HepG2 (cell line): ENCODE results near the gene PAQR6. TPM values are rescaled to one million over a fixed set of nuclear protein-coding genes. Genes with fewer than 3 reads are reported as not detected.
A peak's percentile ranks its signal among the peaks of the same experiment; 100 is the strongest.

Experiments
- AKAP8 ChIP-seq: sonication (generic); formaldehyde crosslinking; IDR thresholded peaks from 2 replicates; pipeline ENCODE4 v1.5.1; 2020; ENCODE audit warnings: mild to moderate bottlenecking, missing genetic modification reagents
- EED ChIP-seq: sonication (generic); formaldehyde crosslinking; IDR thresholded peaks from 2 replicates; pipeline ENCODE4 v1.5.0; 2020; ENCODE audit warnings: mild to moderate bottlenecking, missing genetic modification reagents
- ELF3 ChIP-seq: IDR thresholded peaks from 2 replicates; pipeline ENCODE4 v1.6.1; 2016; ENCODE audit warnings: missing genetic modification reagents, missing compliant biosample characterization
- KAT8 ChIP-seq: IDR thresholded peaks from 2 replicates; pipeline ENCODE4 v1.6.1; 2016; ENCODE audit warnings: missing genetic modification reagents, missing compliant biosample characterization
- MTA1 ChIP-seq: sonication (generic); formaldehyde crosslinking; IDR thresholded peaks from 2 replicates; pipeline ENCODE4 v1.4.0; 2020; ENCODE audit warnings: missing genetic modification reagents, mild to moderate bottlenecking, borderline replicate concordance
- PLRG1 ChIP-seq: fragments of 450-650 bp; conservative IDR thresholded peaks from 2 replicates; pipeline ENCODE4 v1.6.1; 2016
- POLR2A ChIP-seq, 2 experiments: IDR thresholded peaks; 2 replicates each; pipeline ENCODE4 v1.6.1; 2011; ENCODE audit warnings: low read depth in 2 of 2, low read length in 2 of 2, mild to moderate bottlenecking in 1 of 2, moderate library complexity in 1 of 2; ENCODE audit not compliant: insufficient read depth in 1 of 2
- REPIN1 ChIP-seq: sonication (generic); formaldehyde crosslinking; IDR thresholded peaks from 2 replicates; pipeline ENCODE4 v1.8.0; 2022; ENCODE audit warnings: missing genetic modification reagents, low read depth, mild to moderate bottlenecking, borderline replicate concordance
- ZBTB20 ChIP-seq: sonication (generic); formaldehyde crosslinking; IDR thresholded peaks from 2 replicates; pipeline ENCODE4 v1.8.1; 2023; ENCODE audit warnings: missing genetic modification reagents, low read depth, mild to moderate bottlenecking, borderline replicate concordance
- ZBTB42 ChIP-seq: sonication (generic); formaldehyde crosslinking; IDR thresholded peaks from 2 replicates; pipeline ENCODE4 v1.5.0; 2020; ENCODE audit warnings: mild to moderate bottlenecking, missing genetic modification reagents
- ZEB1 ChIP-seq: IDR thresholded peaks from 2 replicates; pipeline ENCODE4 v1.6.1; 2012; ENCODE audit warnings: mild to moderate bottlenecking, low read depth, inconsistent platforms; ENCODE audit not compliant: insufficient replicate concordance
- ZNF530 ChIP-seq: sonication (generic); formaldehyde crosslinking; IDR thresholded peaks from 2 replicates; pipeline ENCODE4 v1.5.0; 2020; ENCODE audit warnings: low read depth, mild to moderate bottlenecking, missing genetic modification reagents
- ZNF552 ChIP-seq: sonication (generic); formaldehyde crosslinking; IDR thresholded peaks from 2 replicates; pipeline ENCODE4 v1.9.0; 2022; ENCODE audit warnings: missing genetic modification reagents, mild to moderate bottlenecking, borderline replicate concordance
- ZNF562 ChIP-seq: sonication (generic); formaldehyde crosslinking; IDR thresholded peaks from 2 replicates; pipeline ENCODE4 v1.8.0; 2022; ENCODE audit warnings: missing genetic modification reagents, borderline replicate concordance
- ZNF605 ChIP-seq: sonication (generic); formaldehyde crosslinking; IDR thresholded peaks from 2 replicates; pipeline ENCODE4 v1.8.0; 2022; ENCODE audit warnings: mild to moderate bottlenecking, missing genetic modification reagents
- ZNF891 ChIP-seq: sonication (generic); formaldehyde crosslinking; IDR thresholded peaks from 2 replicates; pipeline ENCODE4 v1.5.0; 2020; ENCODE audit warnings: mild to moderate bottlenecking, missing genetic modification reagents
- polyA plus RNA-seq, 8 experiments: library from polyadenylated mRNA; depleted of rRNA in 3 of 8; stranded (reverse) in 7 of 8; unstranded in 1 of 8; fragments of >200 nt; fragmentation: Illumina TruSeq in 4 of 8; extraction: Trizol in 4 of 8; gene quantifications; 2 replicates each; pipeline versions ENCODE4 v1.2.1 to v1.2.3, GENCODE V29; 2011 to 2016; ENCODE audit warnings: low read depth in 4 of 8, missing spikeins in 1 of 8, mixed read lengths in 1 of 8; ENCODE audit not compliant: insufficient read depth in 1 of 8
- total RNA-seq, 5 experiments: library from RNA; depleted of rRNA; stranded (reverse); fragments of >200 nt; fragmentation: Illumina TruSeq; extraction: Trizol; gene quantifications; 2 replicates each; pipeline ENCODE4 v1.2.3, GENCODE V29; 2016; ENCODE audit warnings: low read depth in 1 of 5
- TF ChIP-seq, protein P1 (sequence below): sonication (generic); formaldehyde crosslinking; IDR thresholded peaks from 2 replicates; pipeline ENCODE4 v1.4.0; 2020; ENCODE audit warnings: mild to moderate bottlenecking, low read depth, missing genetic modification reagents
- TF ChIP-seq, protein P2 (sequence below): sonication (generic); formaldehyde crosslinking; IDR thresholded peaks from 2 replicates; pipeline ENCODE4 v1.5.1; 2020; ENCODE audit warnings: mild to moderate bottlenecking, missing genetic modification reagents, moderate library complexity
- TF ChIP-seq, protein P3 (sequence below): sonication (generic); formaldehyde crosslinking; IDR thresholded peaks from 2 replicates; pipeline ENCODE4 v1.5.0; 2020; ENCODE audit warnings: mild to moderate bottlenecking, missing genetic modification reagents
- TF ChIP-seq, protein P4 (sequence below): sonication (generic); formaldehyde crosslinking; IDR thresholded peaks from 2 replicates; pipeline ENCODE4 v1.9.0; 2022; ENCODE audit warnings: missing genetic modification reagents, mild to moderate bottlenecking, borderline replicate concordance

Gene PAQR6
- total and polyA plus RNA-seq, 2 of the 13 experiments (the other 11 are each of a cell fraction or from before 2014, with no cell fraction given): 0.82 to 1.4 TPM

DNA sequence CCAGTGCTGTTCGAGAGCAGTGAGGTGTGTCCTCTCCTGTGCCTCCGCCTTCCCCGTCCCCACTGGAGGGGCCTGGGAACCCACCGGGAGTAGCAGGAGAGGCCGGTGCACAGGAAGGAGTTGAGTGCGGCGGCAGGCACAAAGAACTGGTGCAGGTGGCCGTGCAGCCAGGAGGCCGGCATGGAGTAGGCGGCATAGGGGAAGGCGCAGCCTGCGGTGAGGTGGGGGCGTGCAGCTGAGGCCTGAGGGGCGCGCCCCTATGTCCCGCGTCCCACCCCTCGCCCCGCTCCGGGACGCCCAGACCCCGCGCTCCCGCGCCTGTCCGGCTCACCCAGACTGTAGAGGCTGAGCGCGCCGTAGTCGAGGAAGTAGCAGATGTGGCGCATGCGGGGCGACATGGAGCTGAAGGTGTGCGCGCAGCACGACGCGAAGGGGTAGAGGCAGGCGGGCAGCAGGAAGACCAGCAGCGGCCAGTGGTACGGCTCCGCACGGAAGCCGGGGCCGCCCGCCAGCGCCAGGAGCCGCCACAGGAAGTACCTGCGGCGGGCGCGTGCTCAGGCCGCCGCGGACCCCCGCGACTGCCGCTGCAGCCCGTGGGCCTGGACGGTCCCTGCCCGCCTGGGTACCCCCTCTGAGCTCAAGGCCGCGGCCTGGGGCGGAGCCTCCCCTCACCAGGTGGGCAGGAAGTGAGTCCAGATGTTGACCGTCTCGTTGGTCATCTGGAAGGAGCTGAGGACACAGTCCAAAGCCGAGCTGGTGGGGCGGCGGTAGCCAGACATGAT lies 2.2 kb downstream of the PAQR6 start (continued):
- TF ChIP-seq REPIN1 (CRISPR knock-in tag) (no peak), ZNF530 (CRISPR knock-in tag) (no peak), ZNF605 (CRISPR knock-in tag) (0 out of 2 replicates have a peak, but pooled peaks have one; percentile 63), ZEB1 (no peak), ZNF562 (CRISPR knock-in tag) (no peak), ELF3 (no peak), AKAP8 (CRISPR knock-in tag) (peak; percentile 93), ZNF891 (CRISPR knock-in tag) (0 out of 2 replicates have a peak, but pooled peaks have one; percentile 47), PLRG1 (no peak), KAT8 (CRISPR knock-in tag) (no peak), ZBTB20 (0 out of 2 replicates have a peak, but pooled peaks have one; percentile 27), ZNF552 (CRISPR knock-in tag) (no peak), POLR2A (IDR thresholded peaks at IDR 0.05; ENCODE audit: insufficient read depth in 1 of 2, low read depth in 2 of 2, low read length in 2 of 2) (no peak), MTA1 (CRISPR knock-in tag) (peak; percentile 50; the same call in 1 of the 2 replicates), EED (CRISPR knock-in tag) (peak; percentile 58; the same call in 1 of the 2 replicates), ZBTB42 (CRISPR knock-in tag) (peak; percentile 89)
- TF ChIP-seq, protein P1, sequence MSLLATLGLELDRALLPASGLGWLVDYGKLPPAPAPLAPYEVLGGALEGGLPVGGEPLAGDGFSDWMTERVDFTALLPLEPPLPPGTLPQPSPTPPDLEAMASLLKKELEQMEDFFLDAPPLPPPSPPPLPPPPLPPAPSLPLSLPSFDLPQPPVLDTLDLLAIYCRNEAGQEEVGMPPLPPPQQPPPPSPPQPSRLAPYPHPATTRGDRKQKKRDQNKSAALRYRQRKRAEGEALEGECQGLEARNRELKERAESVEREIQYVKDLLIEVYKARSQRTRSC (CRISPR knock-in tag): 0 out of 2 replicates have a peak, but pooled peaks have one; percentile 55
- TF ChIP-seq, protein P2, sequence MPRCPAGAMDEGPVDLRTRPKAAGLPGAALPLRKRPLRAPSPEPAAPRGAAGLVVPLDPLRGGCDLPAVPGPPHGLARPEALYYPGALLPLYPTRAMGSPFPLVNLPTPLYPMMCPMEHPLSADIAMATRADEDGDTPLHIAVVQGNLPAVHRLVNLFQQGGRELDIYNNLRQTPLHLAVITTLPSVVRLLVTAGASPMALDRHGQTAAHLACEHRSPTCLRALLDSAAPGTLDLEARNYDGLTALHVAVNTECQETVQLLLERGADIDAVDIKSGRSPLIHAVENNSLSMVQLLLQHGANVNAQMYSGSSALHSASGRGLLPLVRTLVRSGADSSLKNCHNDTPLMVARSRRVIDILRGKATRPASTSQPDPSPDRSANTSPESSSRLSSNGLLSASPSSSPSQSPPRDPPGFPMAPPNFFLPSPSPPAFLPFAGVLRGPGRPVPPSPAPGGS (CRISPR knock-in tag): peak; percentile 72; the same call in 1 of the 2 replicates
- TF ChIP-seq, protein P3, sequence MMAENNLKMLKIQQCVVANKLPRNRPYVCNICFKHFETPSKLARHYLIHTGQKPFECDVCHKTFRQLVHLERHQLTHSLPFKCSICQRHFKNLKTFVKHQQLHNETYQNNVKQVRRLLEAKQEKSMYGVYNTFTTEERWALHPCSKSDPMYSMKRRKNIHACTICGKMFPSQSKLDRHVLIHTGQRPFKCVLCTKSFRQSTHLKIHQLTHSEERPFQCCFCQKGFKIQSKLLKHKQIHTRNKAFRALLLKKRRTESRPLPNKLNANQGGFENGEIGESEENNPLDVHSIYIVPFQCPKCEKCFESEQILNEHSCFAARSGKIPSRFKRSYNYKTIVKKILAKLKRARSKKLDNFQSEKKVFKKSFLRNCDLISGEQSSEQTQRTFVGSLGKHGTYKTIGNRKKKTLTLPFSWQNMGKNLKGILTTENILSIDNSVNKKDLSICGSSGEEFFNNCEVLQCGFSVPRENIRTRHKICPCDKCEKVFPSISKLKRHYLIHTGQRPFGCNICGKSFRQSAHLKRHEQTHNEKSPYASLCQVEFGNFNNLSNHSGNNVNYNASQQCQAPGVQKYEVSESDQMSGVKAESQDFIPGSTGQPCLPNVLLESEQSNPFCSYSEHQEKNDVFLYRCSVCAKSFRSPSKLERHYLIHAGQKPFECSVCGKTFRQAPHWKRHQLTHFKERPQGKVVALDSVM (CRISPR knock-in tag): no peak
- TF ChIP-seq, protein P4, sequence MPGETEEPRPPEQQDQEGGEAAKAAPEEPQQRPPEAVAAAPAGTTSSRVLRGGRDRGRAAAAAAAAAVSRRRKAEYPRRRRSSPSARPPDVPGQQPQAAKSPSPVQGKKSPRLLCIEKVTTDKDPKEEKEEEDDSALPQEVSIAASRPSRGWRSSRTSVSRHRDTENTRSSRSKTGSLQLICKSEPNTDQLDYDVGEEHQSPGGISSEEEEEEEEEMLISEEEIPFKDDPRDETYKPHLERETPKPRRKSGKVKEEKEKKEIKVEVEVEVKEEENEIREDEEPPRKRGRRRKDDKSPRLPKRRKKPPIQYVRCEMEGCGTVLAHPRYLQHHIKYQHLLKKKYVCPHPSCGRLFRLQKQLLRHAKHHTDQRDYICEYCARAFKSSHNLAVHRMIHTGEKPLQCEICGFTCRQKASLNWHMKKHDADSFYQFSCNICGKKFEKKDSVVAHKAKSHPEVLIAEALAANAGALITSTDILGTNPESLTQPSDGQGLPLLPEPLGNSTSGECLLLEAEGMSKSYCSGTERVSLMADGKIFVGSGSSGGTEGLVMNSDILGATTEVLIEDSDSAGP (CRISPR knock-in tag): peak; percentile 63
